ENCODE data around the gene MICAL3.
A peak's percentile ranks its signal among the peaks of the same experiment; 100 is the strongest.

MICAL3 gene

DNA sequence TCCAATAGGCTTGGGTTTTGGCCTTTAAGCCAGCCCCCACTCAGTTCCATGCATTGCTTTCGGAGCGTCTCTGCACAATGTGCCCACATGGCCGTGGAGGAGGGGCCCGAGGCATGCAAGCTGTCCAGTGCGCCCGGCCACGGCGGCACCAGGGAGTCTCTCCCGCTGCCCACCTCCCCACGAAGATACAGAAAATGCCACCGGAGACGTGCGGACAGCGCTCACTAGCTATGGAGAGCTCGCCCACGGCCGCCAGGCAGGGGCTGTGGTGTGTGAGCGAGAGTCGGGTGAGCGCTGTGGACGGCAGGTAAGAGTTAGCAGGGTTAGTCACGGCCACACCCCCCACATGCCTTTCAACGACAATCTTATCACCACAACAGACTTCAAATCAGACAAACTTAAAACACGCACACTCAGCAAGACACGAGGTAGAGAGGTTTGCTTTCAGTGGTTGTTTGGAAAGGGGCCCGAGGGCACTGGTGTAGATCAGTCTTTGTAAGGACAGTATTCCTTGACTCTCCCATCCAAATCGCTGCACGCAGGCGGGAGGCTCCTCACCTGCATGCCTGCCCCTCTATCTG, 231.4 kb downstream of the MICAL3 start:
- DNase-seq (ENCODE audit: low read depth in 2 of 2): no peak

- DNase-seq (ENCODE audit: low read depth in 2 of 2): no peak
These were observed 232.1 kb downstream of the MICAL3 start for GRCh38 chr22:17792299-17792698.

- DNase-seq (ENCODE audit: low read depth in 2 of 2): no peak
These were observed 233.2 kb downstream of the MICAL3 start for GRCh38 chr22:17791196-17791595.

DNA sequence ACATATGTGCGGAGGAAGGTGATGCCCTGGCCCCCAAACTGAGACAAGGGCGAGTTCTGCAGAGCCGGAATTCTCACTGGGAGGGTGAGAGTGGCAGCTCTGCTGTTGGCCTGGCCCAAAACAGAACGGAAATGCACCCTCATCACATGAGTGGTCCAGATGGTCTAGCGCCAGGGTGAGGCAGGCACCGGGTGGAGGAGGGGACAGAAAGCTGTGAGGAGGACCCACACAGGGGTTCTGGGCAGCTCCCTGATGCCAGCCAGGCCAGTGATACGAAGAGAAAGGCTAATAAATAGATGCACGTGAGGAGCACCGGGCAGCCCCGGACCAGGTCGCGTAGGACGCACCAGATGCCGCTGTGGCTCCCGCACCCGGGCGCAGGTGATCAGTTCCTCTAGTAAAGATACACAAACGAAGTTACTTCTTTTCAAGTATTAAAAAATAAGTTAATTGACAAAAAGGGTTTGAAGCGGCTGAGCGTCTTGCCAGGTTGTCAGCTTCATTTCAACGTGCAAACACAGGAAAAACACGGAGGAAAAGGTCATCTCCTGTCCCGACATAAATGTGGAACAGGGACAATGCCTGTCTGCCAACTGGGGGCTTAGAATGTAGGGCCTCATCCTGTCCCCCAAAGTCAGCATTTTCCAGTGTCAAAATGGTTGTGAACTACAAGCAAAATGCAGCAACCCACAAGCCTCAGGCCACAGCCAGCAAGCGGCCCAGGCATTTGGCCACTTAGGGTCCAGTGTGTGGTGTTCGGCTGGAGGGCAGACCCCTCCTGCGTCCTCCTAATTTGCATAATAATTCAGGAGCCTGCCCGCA, 234.8 kb downstream of the MICAL3 start:
- no peak for DNase-seq (ENCODE audit: low read depth in 2 of 2)

- DNase-seq (ENCODE audit: low read depth in 2 of 2): no peak
These were observed 235.6 kb downstream of the MICAL3 start for GRCh38 chr22:17788528-17789378.

GRCh38 chr22:17787716-17788330, 236.5 kb downstream of the MICAL3 start:
- no peak for DNase-seq (ENCODE audit: low read depth in 2 of 2)

DNA sequence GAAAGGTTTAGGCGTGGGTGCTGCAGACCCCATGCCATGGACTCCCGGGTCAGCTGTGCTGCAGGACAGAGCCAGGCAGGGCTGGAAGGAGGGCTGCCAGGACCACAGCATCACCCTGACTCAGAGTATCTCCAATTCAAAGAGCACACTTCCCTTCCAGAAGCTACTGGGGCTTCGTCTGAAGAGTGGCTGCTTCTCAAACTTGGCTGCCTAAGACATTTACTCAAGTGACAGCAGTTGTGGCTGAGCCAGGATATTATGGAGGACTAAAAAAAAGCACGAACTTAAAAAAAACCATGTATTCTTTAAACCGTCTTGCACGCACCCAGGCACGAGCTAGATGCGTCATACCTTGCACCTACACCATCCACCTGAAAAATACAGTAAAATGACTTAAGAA, 237.1 kb downstream of the MICAL3 start:
- no peak for DNase-seq (ENCODE audit: low read depth in 2 of 2)

GRCh38 chr22:17786435-17787161, 237.8 kb downstream of the MICAL3 start:
- DNase-seq (ENCODE audit: low read depth in 2 of 2): no peak

GRCh38 chr22:17785185-17786184, 238.9 kb downstream of the MICAL3 start:
- DNase-seq (ENCODE audit: low read depth in 2 of 2): peak; percentile 64 to 66

DNA sequence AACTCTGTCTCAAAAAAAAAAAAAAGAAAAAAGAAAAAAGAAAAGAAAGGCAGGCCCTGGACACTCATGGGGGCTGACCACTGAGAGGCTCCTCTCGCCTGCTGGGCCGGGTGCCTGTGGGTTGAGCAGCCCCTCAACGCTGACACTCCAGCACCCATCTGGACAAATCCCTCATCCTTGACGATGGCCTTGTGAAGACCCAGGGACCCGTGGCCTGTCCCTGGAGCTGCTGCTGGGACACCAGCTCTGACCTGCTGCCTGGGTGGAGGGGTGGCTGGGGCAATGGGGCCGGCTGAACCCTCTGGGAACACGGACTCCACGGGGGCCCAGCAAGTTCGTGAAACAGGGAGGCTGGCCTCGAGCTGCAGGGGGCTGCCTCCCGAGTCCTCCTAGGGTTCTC, 239.6 kb downstream of the MICAL3 start:
- DNase-seq (ENCODE audit: low read depth in 2 of 2): no peak

DNA sequence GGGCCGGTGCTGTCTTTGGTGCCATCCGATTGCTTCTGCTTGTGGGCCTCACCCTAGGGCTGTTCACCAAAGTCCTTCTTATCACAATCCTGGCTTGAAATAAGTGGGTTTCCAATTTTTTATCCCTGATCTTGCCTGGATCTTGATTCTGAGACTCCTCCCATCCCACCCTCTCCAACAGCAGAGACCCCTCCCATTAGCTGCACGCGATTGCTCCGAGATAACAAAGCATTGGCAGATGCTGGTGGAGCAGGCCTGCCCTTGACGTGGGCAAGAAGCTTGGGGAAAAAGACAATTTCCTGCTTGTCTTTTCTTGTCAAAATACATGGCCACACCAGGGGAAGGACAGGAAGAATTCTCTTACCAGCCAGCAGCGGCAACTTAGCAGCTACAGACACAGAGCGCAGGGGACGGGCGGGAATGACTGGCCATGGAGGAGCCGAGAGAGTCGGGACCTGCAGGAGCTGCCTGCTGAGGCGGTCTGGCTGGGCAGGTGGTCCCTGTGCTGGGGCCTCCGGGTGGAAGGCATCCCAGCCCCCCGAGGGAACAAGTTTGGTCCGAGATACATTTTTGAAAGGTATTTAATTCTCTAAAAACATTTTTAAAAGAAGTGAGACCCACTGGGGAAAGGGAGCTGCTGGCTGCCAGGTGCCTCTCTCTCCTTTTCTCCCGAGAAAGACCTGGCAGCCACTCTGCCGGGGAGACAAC, 240.4 kb downstream of the MICAL3 start:
- no peak for DNase-seq (ENCODE audit: low read depth in 2 of 2)

DNA sequence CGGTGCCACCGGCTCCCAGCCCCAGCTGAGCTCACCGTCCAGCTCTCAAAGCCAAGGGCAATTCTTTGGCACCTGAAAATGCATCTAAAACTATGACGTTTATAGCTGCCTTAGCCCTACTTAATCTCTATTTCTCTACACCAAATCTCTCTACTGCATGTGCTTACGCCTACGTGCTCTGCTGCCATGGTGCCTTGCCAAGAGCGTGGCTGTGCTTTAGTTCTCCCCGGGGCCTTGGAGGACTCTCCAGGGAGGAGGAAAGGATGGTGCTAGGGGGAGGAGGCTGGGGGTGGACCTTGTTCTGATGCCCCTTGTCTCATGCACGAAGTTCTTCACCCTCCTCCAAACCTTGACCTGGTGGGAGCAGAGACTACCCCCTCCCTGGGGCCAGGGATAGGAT, 241.0 kb downstream of the MICAL3 start:
- DNase-seq (ENCODE audit: low read depth in 2 of 2): no peak

- DNase-seq (ENCODE audit: low read depth in 2 of 2): no peak
These were observed 241.7 kb downstream of the MICAL3 start for GRCh38 chr22:17782621-17783020.

DNA sequence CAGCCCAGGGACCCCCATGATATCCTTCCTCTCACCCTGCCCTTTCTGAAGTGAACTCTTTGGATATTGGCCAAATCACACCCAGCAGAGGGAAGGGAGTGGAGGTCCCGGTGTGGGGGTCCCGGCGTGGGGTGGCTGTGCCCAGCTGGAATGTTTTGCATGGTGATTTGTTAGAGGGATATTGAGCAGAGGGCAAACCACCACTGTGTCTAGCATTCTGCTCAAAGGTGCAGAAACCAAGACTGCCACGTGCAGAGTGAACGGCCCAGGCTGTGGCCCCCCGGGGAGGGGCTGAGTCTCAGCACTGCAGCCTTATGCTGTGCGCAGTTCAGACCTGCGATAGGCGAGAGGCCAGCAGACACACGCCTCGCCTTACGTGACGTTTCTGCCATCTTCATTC, 242.2 kb downstream of the MICAL3 start:
- no peak for DNase-seq (ENCODE audit: low read depth in 2 of 2)

DNA sequence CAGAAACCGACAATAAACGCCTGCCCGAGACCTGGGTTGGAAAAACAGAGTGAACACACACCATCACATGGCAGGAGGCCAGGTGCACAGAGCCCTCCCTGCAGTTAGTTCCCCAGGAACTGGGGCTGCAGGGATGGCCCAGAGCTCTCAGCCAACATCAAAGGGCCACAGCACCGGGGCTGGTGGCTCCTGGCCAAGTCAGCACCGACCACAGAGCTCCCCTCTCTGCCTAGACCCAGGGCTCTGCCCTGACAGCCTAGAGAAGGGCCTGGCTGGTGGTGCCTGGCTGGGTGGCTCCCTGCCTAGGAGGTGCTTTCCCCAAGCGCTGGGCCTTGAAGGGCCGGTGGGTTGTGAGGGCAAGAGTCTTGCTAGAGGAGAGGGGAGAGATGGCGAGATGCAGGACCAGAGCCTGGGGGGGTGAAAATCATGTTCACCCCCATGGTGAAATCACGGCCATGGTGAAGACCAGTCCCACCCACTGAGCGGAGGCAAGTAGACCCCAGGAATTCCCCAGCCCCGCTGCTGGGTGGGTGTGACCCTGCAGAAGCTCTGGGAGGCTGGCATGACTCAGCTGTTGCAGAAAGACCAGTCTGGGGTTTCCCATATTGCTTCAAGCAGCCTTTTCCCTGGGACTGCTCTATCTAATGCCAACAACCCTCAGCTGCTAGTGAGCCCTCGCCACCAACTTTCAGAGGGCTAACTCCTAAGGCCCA, 242.9 kb downstream of the MICAL3 start:
- peak; percentile 46 to 57 for DNase-seq (ENCODE audit: low read depth in 2 of 2)

GRCh38 chr22:17780741-17781318, 243.5 kb downstream of the MICAL3 start:
- DNase-seq (ENCODE audit: low read depth in 2 of 2): no peak

GRCh38 chr22:17780116-17780740, 244.1 kb downstream of the MICAL3 start:
- DNase-seq (ENCODE audit: low read depth in 2 of 2): no peak

Data from stimulated activated CD4-positive, alpha-beta T cell treated with anti-CD3 and anti-CD28 coated beads, Interleukin-1b, Interleukin-23, amount 100 ng/mL, for 4 hours (primary cell).